OCI-LY7 (cell line): ENCODE data around the gene MIER3.

Experiments used
- EZH2phosphoT487 ChIP-seq: fragments of 200-600 bp; sonication (generic); IDR thresholded peaks from 2 replicates; pipeline ENCODE4 v1.6.1; 2018; ENCODE audit warnings: low read depth, borderline replicate concordance, mild to moderate bottlenecking, mixed run types, antibody characterized with exemption, low read length, moderate library complexity, mixed read lengths
- TF ChIP-seq, protein P1 (sequence below): fragments of 200-600 bp; sonication (generic); conservative IDR thresholded peaks from 2 replicates; pipeline ENCODE4 v1.5.1; 2014; ENCODE audit warnings: mild to moderate bottlenecking, antibody characterized with exemption, low read length, moderate library complexity, mixed read lengths

DNA sequence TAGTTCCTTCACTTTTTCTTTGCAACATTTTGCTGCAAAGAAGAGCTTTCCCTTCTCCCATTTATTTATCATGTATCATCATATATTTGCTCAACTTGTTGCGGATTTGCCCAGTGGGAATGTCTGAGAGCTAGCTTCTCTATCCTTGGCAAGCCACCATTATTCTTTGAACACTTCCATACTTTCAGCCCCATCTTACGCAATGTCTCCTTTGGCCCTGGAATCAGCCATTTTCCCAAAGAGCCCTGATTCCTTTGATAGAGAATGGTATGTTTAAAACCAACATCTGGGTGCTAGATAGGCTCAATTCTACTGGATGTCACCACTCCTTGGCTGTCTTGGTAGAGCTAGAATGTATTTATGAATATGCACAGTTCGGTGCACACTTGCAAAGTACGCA is 55.2 kb downstream of the MIER3 start:
- TF ChIP-seq, protein P1, sequence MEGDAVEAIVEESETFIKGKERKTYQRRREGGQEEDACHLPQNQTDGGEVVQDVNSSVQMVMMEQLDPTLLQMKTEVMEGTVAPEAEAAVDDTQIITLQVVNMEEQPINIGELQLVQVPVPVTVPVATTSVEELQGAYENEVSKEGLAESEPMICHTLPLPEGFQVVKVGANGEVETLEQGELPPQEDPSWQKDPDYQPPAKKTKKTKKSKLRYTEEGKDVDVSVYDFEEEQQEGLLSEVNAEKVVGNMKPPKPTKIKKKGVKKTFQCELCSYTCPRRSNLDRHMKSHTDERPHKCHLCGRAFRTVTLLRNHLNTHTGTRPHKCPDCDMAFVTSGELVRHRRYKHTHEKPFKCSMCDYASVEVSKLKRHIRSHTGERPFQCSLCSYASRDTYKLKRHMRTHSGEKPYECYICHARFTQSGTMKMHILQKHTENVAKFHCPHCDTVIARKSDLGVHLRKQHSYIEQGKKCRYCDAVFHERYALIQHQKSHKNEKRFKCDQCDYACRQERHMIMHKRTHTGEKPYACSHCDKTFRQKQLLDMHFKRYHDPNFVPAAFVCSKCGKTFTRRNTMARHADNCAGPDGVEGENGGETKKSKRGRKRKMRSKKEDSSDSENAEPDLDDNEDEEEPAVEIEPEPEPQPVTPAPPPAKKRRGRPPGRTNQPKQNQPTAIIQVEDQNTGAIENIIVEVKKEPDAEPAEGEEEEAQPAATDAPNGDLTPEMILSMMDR: no peak
- no peak for TF ChIP-seq EZH2phosphoT487
